Left lung (tissue), 10 donors: ENCODE measurements around the gene GP2. TPM values are rescaled to one million over a fixed set of nuclear protein-coding genes. Genes with fewer than 3 reads are reported as not detected.
A peak's percentile ranks its signal among the peaks of the same experiment; 100 is the strongest.

Experiments used
- ATAC-seq: fragments of 200-7000 bp; cut with Tn5 transposase; one replicate; pipeline ENCODE4 v1.9.1; 2020; ENCODE audit warnings: moderate library complexity
- DNase-seq, 4 donors: peaks; one replicate each; pipeline ENCODE4 v3.0.0-alpha.2; 2013 to 2020
- H3K27ac ChIP-seq, 2 donors: fragments of 200-600 bp; sonication (generic) in 1 of 2; one replicate each; pipeline versions ENCODE4 v1.5.0 to v1.8.0; 2020 to 2021
- H3K27me3 ChIP-seq, 2 donors: fragments of 200-600 bp; sonication (generic) in 1 of 2; one replicate each; pipeline versions ENCODE4 v1.5.0 to v1.8.0; 2020 to 2021
- H3K36me3 ChIP-seq, 2 donors: fragments of 200-600 bp; sonication (generic) in 1 of 2; one replicate each; pipeline versions ENCODE4 v1.5.0 to v1.8.0; 2020 to 2021
- H3K4me1 ChIP-seq, 2 donors: fragments of 200-600 bp; one replicate each; pipeline ENCODE4 v1.8.0; 2021
- H3K4me3 ChIP-seq, 2 donors: fragments of 200-600 bp; sonication (generic) in 1 of 2; one replicate each; pipeline versions ENCODE4 v1.5.0 to v1.8.0; 2020 to 2021; ENCODE audit warnings: mild to moderate bottlenecking in 1 of 2
- H3K9me3 ChIP-seq, 2 donors: fragments of 200-600 bp; sonication (generic) in 1 of 2; one replicate each; pipeline versions ENCODE4 v1.5.0 to v1.8.0; 2020 to 2021
- intact Hi-C, 2 donors: fragments of 100-400 bp; cut with DNase I; formaldehyde crosslinking; loops; one replicate each; pipeline versions ENCODE4 v1.11.2 to v1.14.2; 2022
- polyA plus RNA-seq, 6 donors: library from polyadenylated mRNA; unstranded; fragments of 120-200 nt; gene quantifications; one replicate each; pipeline ENCODE4 v1.2.1, GENCODE V29; 2013; ENCODE audit not compliant: insufficient read length in 6 of 6
- total RNA-seq, 2 donors: library from RNA; stranded (reverse); fragmentation: NEBNext Ultra II Directional; extraction: Animal tissue kit (Norgen Biotek cat#: 25700); gene quantifications; one replicate each; pipeline ENCODE4 v1.2.1, GENCODE V29; 2021
- TF ChIP-seq, protein P1 (sequence below), 2 donors: fragments of 200-600 bp; sonication (generic) in 1 of 2; IDR thresholded peaks; one replicate each; pipeline versions ENCODE4 v1.5.0 to v1.8.0; 2021; ENCODE audit warnings: antibody characterized with exemption in 2 of 2
- donor health status: DM: no; HTN: yes; CAD: no.
- donor health status: DM: no; HTN: no; CAD: no.

GP2 gene
- total and polyA plus RNA-seq, 8 donors, result 0.07 to 0.24 (median 0.10) TPM; not detected in 4

GRCh38 chr16:20348365-20349185 lies 21.3 kb upstream of the GP2 start:
- DNase-seq (no peak), ATAC-seq (no peak)
- Histone ChIP-seq H3K27ac (no peak overlapping the region), H3K36me3 (no peaks in the 10 kb centered on the region), H3K27me3 (peaks cover 0 to 36% of the 10 kb centered on the region in 2 donors), H3K9me3 (no peaks in the 10 kb centered on the region), H3K4me3 (no peak overlapping the region), H3K4me1 (no peaks in the 10 kb centered on the region)
- intact Hi-C loops, result no loop called here
- TF ChIP-seq, protein P1, sequence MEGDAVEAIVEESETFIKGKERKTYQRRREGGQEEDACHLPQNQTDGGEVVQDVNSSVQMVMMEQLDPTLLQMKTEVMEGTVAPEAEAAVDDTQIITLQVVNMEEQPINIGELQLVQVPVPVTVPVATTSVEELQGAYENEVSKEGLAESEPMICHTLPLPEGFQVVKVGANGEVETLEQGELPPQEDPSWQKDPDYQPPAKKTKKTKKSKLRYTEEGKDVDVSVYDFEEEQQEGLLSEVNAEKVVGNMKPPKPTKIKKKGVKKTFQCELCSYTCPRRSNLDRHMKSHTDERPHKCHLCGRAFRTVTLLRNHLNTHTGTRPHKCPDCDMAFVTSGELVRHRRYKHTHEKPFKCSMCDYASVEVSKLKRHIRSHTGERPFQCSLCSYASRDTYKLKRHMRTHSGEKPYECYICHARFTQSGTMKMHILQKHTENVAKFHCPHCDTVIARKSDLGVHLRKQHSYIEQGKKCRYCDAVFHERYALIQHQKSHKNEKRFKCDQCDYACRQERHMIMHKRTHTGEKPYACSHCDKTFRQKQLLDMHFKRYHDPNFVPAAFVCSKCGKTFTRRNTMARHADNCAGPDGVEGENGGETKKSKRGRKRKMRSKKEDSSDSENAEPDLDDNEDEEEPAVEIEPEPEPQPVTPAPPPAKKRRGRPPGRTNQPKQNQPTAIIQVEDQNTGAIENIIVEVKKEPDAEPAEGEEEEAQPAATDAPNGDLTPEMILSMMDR (IDR thresholded peaks at IDR 0.05), result no peak

DNA sequence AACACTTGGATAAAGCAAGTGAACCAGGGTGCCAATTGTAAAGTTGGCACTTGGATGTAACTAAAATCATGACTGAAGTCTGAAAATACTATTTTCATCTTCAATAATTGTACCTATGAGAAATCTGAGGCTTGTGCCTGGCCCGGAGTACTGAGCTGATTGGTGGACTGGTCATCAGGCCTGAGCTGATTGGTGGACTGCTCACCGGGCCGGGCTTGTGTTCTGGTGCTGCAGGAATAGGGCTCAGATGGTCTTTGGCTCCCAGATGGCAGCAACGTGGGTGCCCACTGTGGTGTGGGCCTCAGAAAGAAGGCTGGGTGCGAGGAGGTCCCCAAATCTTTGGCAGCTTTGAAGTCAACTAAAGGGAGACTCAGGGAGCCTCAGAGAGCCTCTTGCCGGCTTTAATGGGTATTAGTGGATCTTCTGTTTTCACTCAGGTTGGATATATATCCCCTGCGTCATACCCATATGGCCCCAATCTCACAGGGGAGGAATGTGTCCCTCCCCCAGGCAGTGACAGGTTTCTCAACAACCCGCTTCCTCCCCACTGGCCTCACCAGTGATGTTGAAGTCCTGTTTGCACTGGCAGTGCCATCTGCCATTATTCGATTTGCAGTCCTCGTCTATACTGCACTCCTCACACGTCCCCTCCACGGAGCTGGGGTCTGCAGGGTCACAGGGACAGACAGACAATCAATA lies 20.5 kb upstream of the GP2 start:
- Histone ChIP-seq H3K36me3 (no peaks in the 10 kb centered on the region), H3K27ac (no peak overlapping the region), H3K9me3 (no peaks in the 10 kb centered on the region), H3K27me3 (peaks cover 0 to 36% of the 10 kb centered on the region in 2 donors), H3K4me3 (no peak overlapping the region), H3K4me1 (no peaks in the 10 kb centered on the region)
- TF ChIP-seq, protein P1 (IDR thresholded peaks at IDR 0.05), result no peak
- ATAC-seq (no peak), DNase-seq (no peak)
- intact Hi-C loops, result no loop called here

DNA sequence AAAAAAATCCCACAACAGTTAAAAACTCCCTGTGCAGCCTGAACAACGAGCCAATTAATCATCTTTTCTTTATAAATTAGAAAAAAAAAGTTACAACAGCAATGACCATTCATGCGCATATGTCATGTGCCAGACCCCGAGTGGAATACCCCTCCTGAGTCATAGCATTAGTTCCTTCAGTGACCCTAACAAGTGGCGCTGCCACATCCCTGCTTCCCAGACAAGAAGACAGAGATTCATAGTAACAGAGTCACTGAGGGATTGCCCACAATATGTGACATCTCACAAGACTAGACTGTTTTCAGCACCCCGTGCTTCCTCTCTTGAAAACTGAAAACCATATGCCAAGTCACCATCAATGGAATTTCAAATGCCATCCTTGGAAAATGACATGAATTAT lies 17.3 kb upstream of the GP2 start:
- Histone ChIP-seq H3K4me3 (no peak overlapping the region), H3K36me3 (no peaks in the 10 kb centered on the region), H3K27me3 (peaks cover 0 to 25% of the 10 kb centered on the region in 2 donors), H3K27ac (no peak overlapping the region), H3K9me3 (no peaks in the 10 kb centered on the region), H3K4me1 (no peaks in the 10 kb centered on the region)
- DNase-seq, result no peak
- intact Hi-C loops, result no loop called here
- ATAC-seq, result no peak
- TF ChIP-seq, protein P1 (IDR thresholded peaks at IDR 0.05), result no peak

GRCh38 chr16:20339744-20340143 lies 12.4 kb upstream of the GP2 start:
- no peaks in the 10 kb centered on the region for H3K36me3 ChIP-seq
- H3K4me1 ChIP-seq, result no peaks in the 10 kb centered on the region
- no peaks in the 10 kb centered on the region for H3K9me3 ChIP-seq
- peaks cover 0 to 4% of the 10 kb centered on the region in 2 donors for H3K27me3 ChIP-seq
- peak; percentile 67 for ATAC-seq
- intact Hi-C loops, result no loop called here
- DNase-seq, result no peak
- no peak overlapping the region for H3K4me3 ChIP-seq
- no peak overlapping the region for H3K27ac ChIP-seq
- TF ChIP-seq, protein P1 (IDR thresholded peaks at IDR 0.05), result no peak

GRCh38 chr16:20336955-20337354 lies 9.6 kb upstream of the GP2 start:
- ATAC-seq, result no peak
- Histone ChIP-seq H3K4me3 (no peak overlapping the region), H3K27me3 (peaks cover 0 to 17% of the 10 kb centered on the region in 2 donors), H3K27ac (no peak overlapping the region), H3K9me3 (no peaks in the 10 kb centered on the region), H3K4me1 (no peaks in the 10 kb centered on the region), H3K36me3 (no peaks in the 10 kb centered on the region)
- no peak for DNase-seq
- intact Hi-C loops, result no loop called here
- TF ChIP-seq, protein P1 (IDR thresholded peaks at IDR 0.05), result no peak
